Muscle of arm (tissue), 14 donors: ENCODE data around the gene TINAG. TPM values are rescaled to one million over a fixed set of nuclear protein-coding genes. Genes with fewer than 3 reads are reported as not detected.

ENCODE experiments used
- DNase-seq: peaks from one replicate; pipeline ENCODE4 v3.0.0-alpha.2; 2013
- long read RNA-seq, 11 donors: transcript quantifications; one replicate each; lab custom pipeline, GENCODE V29; 2026
- polyA plus RNA-seq, 12 donors: library from polyadenylated mRNA; unstranded; fragments of 120-200 nt; gene quantifications; one replicate each; pipeline ENCODE4 v1.2.1, GENCODE V29; 2013; ENCODE audit not compliant: insufficient read length in 12 of 12

Gene TINAG
- polyA plus RNA-seq, result under 1 TPM in 1 of 12 donors, not detected in 11; 0.09 TPM
- long read RNA-seq, donor 1, transcript TINAG-202 (4 exons, 692 nt), result major isoform, 8 of 35 reads
- long read RNA-seq, donor 1, partial matches to known transcripts, result 25 of 35 reads
- long read RNA-seq, donor 1, other reads (novel, unspliced or antisense), result 0 of 35 reads
- long read RNA-seq, donor 2, result 0 reads
- long read RNA-seq, donor 3, result 0 reads
- long read RNA-seq, donor 4, result 0 reads
- long read RNA-seq, donor 5, result 0 reads
- long read RNA-seq, donor 6, result 0 reads
- long read RNA-seq, donor 7, result 0 reads
- long read RNA-seq, donor 8, result 0 reads
- long read RNA-seq, donor 9, result 0 reads
- long read RNA-seq, donor 10, result 0 reads
- long read RNA-seq, donor 11, result 0 reads

- DNase-seq, result no peak
These were observed at the start of gene TINAG for GRCh38 chr6:54308289-54308985. TSS of gene TINAG (plus strand) at chr6:54308441. CDS start at chr6:54308551, 110 bp downstream.

- no peak for DNase-seq
These were observed 48.2 kb upstream of the TINAG start for GRCh38 chr6:54260025-54260424.

GRCh38 chr6:54262499-54262898, 45.7 kb upstream of the TINAG start:
- no peak for DNase-seq

DNA sequence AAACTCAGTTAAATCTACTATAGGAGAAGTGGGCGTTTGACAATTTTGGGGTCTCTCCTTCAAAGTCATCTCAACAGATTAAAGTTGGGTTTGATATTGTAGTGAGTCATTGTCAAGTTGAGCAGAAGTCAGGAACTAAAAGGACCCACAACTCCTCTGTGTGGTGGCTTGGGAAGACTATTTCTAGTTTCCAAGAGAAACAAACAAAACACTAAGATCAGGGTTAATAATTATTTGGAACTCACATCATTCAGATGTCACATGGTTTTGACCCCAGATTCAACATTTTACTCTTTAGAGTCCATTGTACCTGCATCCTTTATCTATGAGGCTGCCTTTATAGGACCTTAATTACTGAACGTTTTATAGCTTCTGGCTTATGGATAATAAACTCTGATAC, 45.3 kb upstream of the TINAG start:
- DNase-seq, result no peak

GRCh38 chr6:54264581-54265272, 43.5 kb upstream of the TINAG start:
- DNase-seq, result no peak

GRCh38 chr6:54266400-54266923, 41.8 kb upstream of the TINAG start:
- no peak for DNase-seq

DNA sequence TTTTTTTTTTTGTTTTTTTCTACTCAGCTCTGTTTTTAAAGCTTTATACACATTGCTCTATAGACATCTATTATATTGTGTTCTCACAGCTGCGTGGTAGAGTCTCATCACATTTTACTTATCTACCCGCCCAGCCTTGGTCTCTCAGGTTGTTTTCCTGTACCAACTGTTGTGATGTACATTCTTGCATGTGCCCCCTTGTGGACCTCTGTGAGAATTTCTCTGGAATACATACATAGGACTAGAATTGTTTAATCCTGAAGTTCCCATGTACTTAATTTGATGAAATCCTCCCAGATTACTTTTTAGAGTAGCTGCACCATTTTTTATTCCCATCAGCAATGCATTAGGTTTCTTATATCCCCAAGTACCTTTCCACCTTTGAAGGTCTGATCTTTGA, 40.4 kb upstream of the TINAG start:
- no peak for DNase-seq

GRCh38 chr6:54273214-54273820, 34.9 kb upstream of the TINAG start:
- DNase-seq, result no peak

DNA sequence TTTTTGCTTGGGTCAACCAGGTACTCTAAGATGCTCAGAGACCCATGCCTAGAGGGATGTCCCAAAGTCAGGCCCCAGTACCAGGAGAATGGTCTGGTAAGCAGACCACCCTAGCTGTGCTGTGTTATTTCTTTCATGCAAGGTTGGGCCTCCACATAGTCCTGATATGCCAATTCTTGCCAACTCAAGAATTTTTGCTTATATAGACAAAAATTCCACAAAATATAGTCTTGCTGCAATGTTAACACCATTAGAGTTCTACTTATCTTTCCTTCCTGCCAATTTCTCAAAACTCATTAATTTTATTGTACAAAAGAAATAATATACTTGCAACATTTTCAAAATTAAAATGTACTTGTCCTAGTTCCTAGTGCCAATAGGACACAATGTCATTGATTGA, 33.9 kb upstream of the TINAG start:
- no peak for DNase-seq

- DNase-seq, result no peak
These were observed 26.1 kb upstream of the TINAG start for GRCh38 chr6:54282186-54282585.

- DNase-seq, result no peak
These were observed 23.9 kb upstream of the TINAG start for GRCh38 chr6:54284161-54284860.

GRCh38 chr6:54285595-54285994, 22.6 kb upstream of the TINAG start:
- DNase-seq, result no peak

DNA sequence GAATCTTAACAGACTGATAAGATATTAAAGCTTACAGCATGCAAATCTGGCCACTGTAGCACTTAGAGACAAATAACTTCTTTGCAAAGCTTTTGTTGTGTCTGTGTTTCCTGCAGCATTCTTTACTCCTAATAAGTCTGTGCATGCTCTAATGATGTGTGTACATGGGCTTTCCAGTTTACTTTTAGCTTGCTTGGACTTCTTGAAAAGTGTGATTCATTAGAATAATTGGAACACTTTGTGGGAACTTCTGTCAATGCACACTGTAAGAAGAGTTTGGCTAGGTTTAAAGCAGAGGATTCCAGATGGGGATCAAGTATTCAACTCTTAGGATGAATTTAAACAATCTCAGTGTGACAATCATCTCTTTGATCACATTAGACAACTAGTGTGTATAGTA, 22.1 kb upstream of the TINAG start:
- DNase-seq, result no peak

GRCh38 chr6:54288474-54288873, 19.8 kb upstream of the TINAG start:
- no peak for DNase-seq

DNA sequence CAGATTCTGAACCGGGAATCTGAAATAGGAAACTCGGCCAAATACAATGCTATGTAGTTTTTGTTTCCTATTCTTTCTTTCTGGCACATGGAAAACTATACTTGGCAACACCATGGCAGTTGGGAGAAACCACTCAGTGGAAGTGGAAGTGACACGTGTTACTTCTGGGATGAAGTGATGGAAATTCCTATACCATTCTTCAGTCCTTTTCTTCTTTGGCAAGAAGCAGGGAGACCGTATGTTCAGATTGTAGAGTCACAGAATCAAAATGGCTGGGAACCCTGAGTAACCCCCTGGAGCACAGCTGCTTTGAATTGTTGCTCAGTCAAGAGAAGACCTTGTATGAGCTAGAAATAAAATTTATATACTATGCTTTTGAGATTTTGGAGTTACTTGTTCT, 18.8 kb upstream of the TINAG start:
- peak; percentile 24 for DNase-seq

- no peak for DNase-seq
These were observed 17.1 kb upstream of the TINAG start for GRCh38 chr6:54291146-54291545.

DNA sequence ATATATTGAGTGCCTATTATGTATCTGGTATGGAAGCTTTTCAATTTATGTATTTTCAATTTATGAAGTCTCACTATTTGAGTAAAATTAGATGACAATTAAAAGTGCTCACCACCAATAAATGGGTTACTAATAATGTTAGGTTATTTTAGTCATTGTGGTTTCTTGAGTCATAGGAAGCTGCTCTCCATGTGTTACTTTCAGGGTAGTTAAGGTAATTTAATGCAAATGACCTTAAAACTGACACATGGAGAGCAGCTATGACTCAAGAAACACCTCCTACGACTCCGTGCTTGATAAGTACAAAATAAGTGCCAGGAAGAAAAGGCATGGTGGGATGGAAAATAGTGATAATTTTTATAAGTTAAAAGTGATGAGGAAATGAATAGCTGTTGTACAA, 16.5 kb upstream of the TINAG start:
- no peak for DNase-seq

GRCh38 chr6:54294965-54295532, 13.2 kb upstream of the TINAG start:
- no peak for DNase-seq

DNA sequence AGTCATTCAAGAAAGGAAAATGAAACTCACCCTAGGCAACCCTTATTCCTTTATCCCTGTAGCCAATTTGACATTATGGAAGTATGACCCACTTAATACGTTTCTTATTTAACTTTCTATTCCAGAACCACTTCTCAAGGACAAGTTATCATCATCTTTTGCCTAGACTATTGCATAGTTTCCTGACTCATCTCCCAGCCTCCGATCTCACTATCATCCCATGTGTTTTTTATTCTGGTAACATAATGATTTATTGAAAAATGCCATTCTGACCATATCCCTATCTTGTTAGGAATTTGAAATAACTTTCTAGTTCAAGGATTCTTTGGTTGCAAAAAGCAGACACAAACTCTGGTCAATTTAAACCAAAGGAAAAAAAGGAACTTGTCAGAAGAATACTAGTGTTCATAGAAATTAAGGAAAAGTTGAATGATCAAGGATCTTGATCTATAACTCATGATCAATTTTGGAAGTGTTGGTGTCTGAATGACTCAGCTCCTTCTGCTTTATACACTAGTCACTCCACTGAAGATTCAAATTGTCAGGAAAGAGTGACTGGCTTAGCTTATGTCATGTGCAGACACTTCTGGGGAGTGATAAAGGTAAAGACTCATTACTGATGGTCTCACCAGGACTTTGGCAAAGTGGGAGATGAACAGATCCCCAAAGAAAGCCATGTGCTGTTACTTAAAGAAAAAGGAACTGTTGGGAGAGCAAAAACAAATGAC, 8.5 kb upstream of the TINAG start:
- no peak for DNase-seq

DNA sequence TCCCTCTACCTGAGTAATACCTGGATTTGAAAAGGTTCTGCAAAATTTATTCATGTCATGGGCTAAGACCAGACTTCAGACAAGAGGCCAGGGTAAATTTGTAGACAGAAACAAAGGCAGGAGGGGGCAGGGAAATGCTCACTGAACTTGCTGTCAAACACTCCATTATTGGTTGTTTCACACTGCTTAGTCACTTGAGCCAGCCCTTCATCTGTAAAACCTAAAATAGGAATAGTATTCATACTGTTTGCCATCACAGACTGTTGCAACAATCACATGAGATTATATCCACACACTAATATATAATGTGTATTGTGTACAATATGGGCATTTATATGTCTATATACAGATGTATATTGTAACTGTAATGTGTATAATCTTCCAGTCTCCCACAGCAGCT, 6.5 kb upstream of the TINAG start:
- DNase-seq, result no peak
